ENCODE measurements around the gene NACAD.

The NACAD gene

GRCh38 chr7:45077579-45077978, 11.2 kb downstream of the NACAD start:
- Mint-ChIP-seq H3K27ac (peak overlapping the region; percentile 9), H3K9me3 (no peaks in the 10 kb centered on the region), H3K36me3 (ENCODE audit: low read depth) (peaks cover 46% of the 10 kb centered on the region), H3K4me3 (no peak overlapping the region), H3K4me1 (ENCODE audit: low read depth) (peaks cover 27% of the 10 kb centered on the region), H3K27me3 (no peaks in the 10 kb centered on the region)
- intact Hi-C loops (cut with micrococcal nuclease), result no loop called here

- Mint-ChIP-seq H3K9me3 (no peaks in the 10 kb centered on the region), H3K4me1 (ENCODE audit: low read depth) (peaks cover 27% of the 10 kb centered on the region), H3K27ac (no peak overlapping the region), H3K36me3 (ENCODE audit: low read depth) (peaks cover 53% of the 10 kb centered on the region), H3K27me3 (no peaks in the 10 kb centered on the region), H3K4me3 (no peak overlapping the region)
- intact Hi-C loops (cut with micrococcal nuclease), result no loop called here
Observed at GRCh38 chr7:45076946-45077345, 11.8 kb downstream of the NACAD start.

GRCh38 chr7:45075871-45076796, 12.6 kb downstream of the NACAD start:
- no peak overlapping the region for H3K4me3 Mint-ChIP-seq
- H3K36me3 Mint-ChIP-seq (ENCODE audit: low read depth), result peaks cover 61% of the 10 kb centered on the region
- peaks cover 33% of the 10 kb centered on the region for H3K4me1 Mint-ChIP-seq (ENCODE audit: low read depth)
- no peaks in the 10 kb centered on the region for H3K9me3 Mint-ChIP-seq
- no peaks in the 10 kb centered on the region for H3K27me3 Mint-ChIP-seq
- intact Hi-C loops (cut with micrococcal nuclease), result no loop called here
- H3K27ac Mint-ChIP-seq, result no peak overlapping the region

GRCh38 chr7:45075355-45075644, 13.5 kb downstream of the NACAD start:
- H3K4me1 Mint-ChIP-seq (ENCODE audit: low read depth), result peaks cover 27% of the 10 kb centered on the region
- H3K27ac Mint-ChIP-seq, result no peak overlapping the region
- intact Hi-C loops (cut with micrococcal nuclease), result no loop called here
- no peak overlapping the region for H3K4me3 Mint-ChIP-seq
- peaks cover 69% of the 10 kb centered on the region for H3K36me3 Mint-ChIP-seq (ENCODE audit: low read depth)
- H3K27me3 Mint-ChIP-seq, result no peaks in the 10 kb centered on the region
- H3K9me3 Mint-ChIP-seq, result no peaks in the 10 kb centered on the region

GRCh38 chr7:45074528-45075354, 14.0 kb downstream of the NACAD start:
- Mint-ChIP-seq H3K27ac (no peak overlapping the region), H3K27me3 (no peaks in the 10 kb centered on the region), H3K36me3 (ENCODE audit: low read depth) (peaks cover 75% of the 10 kb centered on the region), H3K4me3 (no peak overlapping the region), H3K9me3 (no peaks in the 10 kb centered on the region), H3K4me1 (ENCODE audit: low read depth) (peaks cover 21% of the 10 kb centered on the region)
- intact Hi-C loops (cut with micrococcal nuclease), result no loop called here

- intact Hi-C loops (cut with micrococcal nuclease), result no loop called here
- H3K27me3 Mint-ChIP-seq, result no peaks in the 10 kb centered on the region
- H3K4me1 Mint-ChIP-seq (ENCODE audit: low read depth), result peaks cover 15% of the 10 kb centered on the region
- peaks cover 83% of the 10 kb centered on the region for H3K36me3 Mint-ChIP-seq (ENCODE audit: low read depth)
- H3K9me3 Mint-ChIP-seq, result no peaks in the 10 kb centered on the region
- H3K27ac Mint-ChIP-seq, result no peak overlapping the region
- H3K4me3 Mint-ChIP-seq, result no peak overlapping the region
Observed at GRCh38 chr7:45073786-45074527, 14.8 kb downstream of the NACAD start.

GRCh38 chr7:45073031-45073785, 15.6 kb downstream of the NACAD start:
- Mint-ChIP-seq H3K27ac (peak overlapping the region; percentile 57), H3K27me3 (no peaks in the 10 kb centered on the region), H3K9me3 (no peaks in the 10 kb centered on the region), H3K4me3 (no peak overlapping the region), H3K36me3 (ENCODE audit: low read depth) (peaks cover 90% of the 10 kb centered on the region), H3K4me1 (ENCODE audit: low read depth) (peaks cover 22% of the 10 kb centered on the region)
- intact Hi-C loops (cut with micrococcal nuclease), result no loop called here

GRCh38 chr7:45072131-45073030, 16.4 kb downstream of the NACAD start:
- intact Hi-C loops (cut with micrococcal nuclease), result no loop called here
- H3K27ac Mint-ChIP-seq, result peak overlapping the region; percentile 57
- no peak overlapping the region for H3K4me3 Mint-ChIP-seq
- no peaks in the 10 kb centered on the region for H3K27me3 Mint-ChIP-seq
- no peaks in the 10 kb centered on the region for H3K9me3 Mint-ChIP-seq
- peaks cover 98% of the 10 kb centered on the region for H3K36me3 Mint-ChIP-seq (ENCODE audit: low read depth)
- H3K4me1 Mint-ChIP-seq (ENCODE audit: low read depth), result peaks cover 30% of the 10 kb centered on the region

- Mint-ChIP-seq H3K9me3 (no peaks in the 10 kb centered on the region), H3K27me3 (no peaks in the 10 kb centered on the region), H3K4me3 (no peak overlapping the region), H3K27ac (peak overlapping the region; percentile 53), H3K4me1 (ENCODE audit: low read depth) (peaks cover 30% of the 10 kb centered on the region), H3K36me3 (ENCODE audit: low read depth) (peaks cover 100% of the 10 kb centered on the region)
- intact Hi-C loops (cut with micrococcal nuclease), result no loop called here
Observed at GRCh38 chr7:45071528-45071927, 17.2 kb downstream of the NACAD start.

- Mint-ChIP-seq H3K36me3 (ENCODE audit: low read depth) (peaks cover 100% of the 10 kb centered on the region), H3K27me3 (no peaks in the 10 kb centered on the region), H3K4me3 (no peak overlapping the region), H3K4me1 (ENCODE audit: low read depth) (peaks cover 30% of the 10 kb centered on the region), H3K9me3 (no peaks in the 10 kb centered on the region), H3K27ac (peak overlapping the region; percentile 30)
- intact Hi-C loops (cut with micrococcal nuclease), result no loop called here
Observed at GRCh38 chr7:45070254-45070642, 18.5 kb downstream of the NACAD start.

GRCh38 chr7:45069444-45070253, 19.1 kb downstream of the NACAD start:
- no peaks in the 10 kb centered on the region for H3K9me3 Mint-ChIP-seq
- intact Hi-C loops (cut with micrococcal nuclease), result no loop called here
- no peaks in the 10 kb centered on the region for H3K27me3 Mint-ChIP-seq
- peak overlapping the region; percentile 30 for H3K27ac Mint-ChIP-seq
- peaks cover 100% of the 10 kb centered on the region for H3K36me3 Mint-ChIP-seq (ENCODE audit: low read depth)
- H3K4me1 Mint-ChIP-seq (ENCODE audit: low read depth), result peaks cover 30% of the 10 kb centered on the region
- no peak overlapping the region for H3K4me3 Mint-ChIP-seq
